GM18520 (cell line): Measurements from ENCODE around the gene BRWD1.

Experiments
- ATAC-seq: cut with Tn5 transposase; IDR thresholded peaks from one replicate; pipeline ENCODE4 v1.9.1; 2021; ENCODE audit not compliant: unreplicated experiment

Gene BRWD1

DNA sequence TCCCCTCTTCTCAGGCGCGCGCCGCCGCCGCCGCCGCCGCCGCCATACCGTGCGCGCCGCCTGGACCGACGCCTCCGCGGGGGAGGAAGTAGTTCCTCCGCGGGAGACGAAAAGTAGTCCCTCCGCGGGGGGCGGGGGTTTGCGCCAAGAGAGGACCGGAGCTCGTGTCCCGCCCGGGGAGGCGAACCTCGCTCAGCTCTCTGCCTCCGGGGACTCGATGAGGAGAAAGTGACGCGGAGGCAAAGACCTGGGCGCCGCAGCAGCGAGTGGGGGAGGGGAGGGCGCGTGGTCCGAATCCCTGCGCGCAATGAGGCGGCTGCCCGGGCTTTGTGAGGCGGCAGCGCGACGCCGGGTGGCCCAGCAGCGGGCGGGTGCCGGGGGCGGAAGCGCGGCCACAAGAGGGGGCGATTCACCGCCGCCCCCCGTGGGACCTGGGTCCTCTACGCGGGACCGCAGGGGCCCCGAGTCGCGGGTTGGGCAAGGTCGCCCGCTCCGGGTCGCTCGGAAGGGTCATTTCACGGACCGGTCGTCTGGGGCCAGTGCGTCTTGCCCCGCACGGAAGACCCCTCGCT lies at the start of gene BRWD1:
TSS of gene BRWD1 (minus strand) at position 62 of the 572 bp plus-strand sequence. CDS start 141 bp downstream, outside the sequence.
- peak; percentile 31 for ATAC-seq

DNA sequence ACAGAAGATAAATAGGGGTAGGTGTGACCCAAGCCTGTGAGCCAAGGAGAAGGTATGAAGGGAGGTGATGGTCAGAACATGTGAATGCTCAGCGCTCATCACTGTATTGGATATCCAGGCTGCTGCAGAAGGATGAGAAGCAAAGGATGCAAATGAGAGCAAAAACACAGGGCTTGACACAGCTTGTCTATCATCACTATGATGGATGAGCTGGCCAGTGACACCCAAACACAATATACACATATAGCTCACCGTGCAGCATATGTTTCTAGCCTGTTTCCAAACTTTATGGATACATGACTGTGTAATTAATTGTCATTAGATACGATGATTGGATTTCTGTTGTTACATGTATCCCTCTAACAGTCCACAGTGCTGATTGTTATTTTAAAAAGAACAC lies 49.3 kb upstream of the BRWD1 start:
- no peak for ATAC-seq

DNA sequence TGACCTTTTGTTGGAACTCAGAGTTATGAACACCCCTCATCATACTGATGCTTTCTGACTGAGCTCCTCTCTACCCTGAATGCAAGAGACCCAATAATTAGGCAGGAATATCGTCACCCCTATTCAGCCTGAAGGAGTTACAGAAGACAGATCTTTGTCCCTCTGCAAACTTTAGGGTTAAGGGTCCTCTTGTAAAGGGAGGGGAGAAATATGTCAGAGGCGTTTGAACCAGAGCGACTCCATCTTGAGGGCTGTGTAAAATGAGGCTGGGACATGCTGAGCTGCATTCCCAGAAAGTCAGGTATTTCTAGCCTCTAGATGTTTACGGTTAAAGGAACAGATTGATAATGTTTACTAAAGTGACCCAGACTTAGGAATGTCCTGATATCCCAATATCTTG lies 46.0 kb upstream of the BRWD1 start:
- no peak for ATAC-seq

DNA sequence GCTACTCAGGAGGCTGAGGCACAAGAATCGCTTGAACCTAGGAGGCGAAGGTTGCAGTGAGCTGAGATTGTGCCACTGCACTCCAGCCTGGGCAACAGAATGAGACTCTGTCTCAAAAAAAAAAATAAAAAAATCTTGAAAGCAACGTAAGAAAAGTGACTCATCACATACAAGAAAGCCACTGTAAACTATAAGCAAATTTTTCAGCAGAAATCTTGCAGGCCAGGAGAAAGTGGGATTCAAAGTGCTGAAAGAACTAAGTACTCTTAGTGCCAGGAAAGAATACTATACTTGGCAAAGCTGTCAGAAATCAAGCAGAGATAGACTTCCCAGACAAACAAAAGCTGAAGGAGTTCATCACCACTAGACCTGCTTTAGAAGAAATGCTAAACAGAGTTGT lies 39.9 kb upstream of the BRWD1 start:
- no peak for ATAC-seq

DNA sequence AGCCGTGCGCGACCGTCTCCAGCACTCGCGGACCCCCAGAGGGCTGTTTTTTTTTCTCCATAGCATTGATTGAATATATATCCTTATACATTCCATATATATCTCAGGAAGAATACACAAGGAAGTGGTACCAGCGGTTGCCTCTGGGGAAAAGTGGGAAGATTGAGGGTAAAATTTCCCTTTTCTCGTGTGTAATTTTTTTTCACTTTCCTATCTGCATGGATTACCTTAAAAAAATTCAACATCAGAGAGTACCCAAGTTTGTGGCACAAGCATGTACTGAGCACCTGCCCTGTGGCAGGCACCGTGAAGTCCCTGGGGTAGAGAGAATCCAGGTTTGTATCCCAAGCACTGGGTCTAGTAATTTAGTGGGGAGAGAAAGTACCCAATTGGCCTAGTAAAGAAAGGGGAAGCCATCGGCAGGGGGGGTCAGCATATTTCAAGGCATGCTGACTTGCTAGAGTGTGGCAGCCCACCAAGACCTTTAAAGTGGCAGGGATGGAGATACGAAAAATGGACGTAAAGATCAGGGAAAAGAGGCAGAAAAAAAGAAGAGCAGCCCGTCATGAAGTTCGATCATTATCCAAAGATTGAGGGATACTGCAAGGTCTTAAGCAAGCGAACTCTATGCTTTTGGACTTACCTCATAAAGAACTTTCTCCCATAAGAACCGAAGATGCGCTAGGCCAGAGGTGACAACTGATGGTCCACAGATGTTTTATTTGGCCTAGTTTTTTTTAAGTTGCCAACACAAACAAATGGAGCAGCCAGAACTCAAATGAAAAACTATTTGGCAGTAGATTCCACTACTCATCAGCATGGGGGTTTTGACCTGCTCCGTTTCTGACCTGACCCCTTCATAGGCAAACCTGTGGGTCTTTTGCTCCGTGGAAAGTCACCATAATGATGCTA lies 36.9 kb upstream of the BRWD1 start:
- no peak for ATAC-seq

DNA sequence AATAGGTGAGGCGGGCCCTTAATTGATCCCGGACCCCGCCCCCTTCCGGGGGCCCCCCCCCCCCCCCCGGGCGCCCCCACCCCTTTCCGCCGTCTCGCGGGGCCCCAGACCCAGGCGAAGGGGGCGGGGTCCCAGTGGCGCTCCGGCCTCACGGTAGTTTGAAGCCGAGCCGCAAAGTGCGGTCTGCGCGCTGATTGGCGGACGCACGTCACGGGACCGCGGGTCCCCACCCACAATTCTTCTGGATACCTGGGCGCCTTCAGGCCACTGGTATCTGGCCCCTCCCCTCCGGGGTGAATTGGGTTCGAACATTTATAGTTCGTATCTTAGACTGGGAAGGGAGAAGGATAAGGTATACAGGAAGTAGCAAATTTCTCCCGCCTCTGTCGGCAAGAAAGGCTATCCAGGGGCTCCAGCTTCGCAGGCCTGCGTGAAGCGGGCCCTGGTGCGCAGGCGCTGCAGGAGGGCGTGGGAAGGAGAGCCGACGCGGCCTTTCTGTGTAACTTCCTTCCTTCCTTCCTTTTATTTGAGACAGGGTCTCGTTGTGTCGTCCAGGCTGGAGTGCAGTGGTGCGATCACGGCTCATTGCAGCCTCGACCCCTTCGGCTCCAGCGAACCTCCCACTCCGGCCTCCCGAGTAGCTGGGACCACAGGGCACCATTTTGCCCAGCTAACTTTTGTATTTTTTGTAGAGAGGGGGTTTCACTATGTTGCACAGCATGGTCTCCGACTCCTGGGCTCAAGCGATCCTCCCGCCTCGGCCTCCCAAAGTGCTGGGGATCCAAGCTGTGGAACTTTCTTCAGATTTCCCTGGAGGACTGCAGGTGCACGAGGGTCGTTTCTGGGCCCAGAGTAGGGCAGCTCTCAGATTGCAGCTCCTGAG lies 36.0 kb upstream of the BRWD1 start:
- ATAC-seq, result peak; percentile 84

DNA sequence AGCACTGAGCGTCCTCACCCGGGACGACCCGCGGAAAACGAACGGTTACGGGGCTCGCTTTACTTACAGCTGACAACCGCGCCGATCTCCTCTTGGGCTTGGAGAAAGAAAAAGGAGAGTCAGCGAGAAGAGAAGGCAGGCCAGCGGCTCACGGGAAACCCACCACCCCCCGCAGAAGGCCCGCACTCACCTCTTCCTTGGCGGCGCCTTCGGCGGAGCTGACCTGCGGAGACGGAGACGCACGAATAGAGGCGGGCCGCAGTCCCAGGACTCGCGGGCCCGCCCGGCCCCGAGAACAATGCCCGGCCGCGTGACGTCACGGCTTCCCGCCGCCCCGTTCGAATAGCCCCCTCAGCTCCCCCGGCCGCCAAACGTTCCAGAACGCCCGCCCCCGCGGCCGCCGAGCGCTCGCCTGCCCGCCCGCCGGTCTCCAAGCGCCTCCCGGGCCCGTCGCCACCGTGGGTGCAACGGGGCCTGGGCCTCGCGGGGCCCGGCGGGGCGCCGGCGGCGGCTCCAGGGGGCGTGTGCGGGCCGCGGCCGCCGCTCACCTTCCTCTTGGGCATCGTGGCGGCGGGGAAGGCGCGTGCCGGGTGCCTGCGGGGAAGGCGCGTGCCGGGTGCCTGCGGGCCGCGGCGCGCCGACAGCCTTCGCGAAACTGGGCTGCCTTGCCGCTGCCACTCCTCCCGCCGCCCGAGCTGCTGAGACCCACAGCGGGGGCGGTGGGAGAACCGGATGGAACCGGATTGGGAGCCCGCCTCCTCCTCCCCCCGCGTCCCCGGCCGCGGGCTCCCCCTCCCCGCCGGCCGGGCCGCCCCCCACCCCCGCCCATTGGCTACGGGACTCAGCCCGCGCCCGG lies 35.2 kb upstream of the BRWD1 start, which contains the start of gene HMGN1:
TSS of gene HMGN1 (minus strand) at position 734 of the 856 bp plus-strand sequence. CDS start at position 563, 171 bp downstream.
- peak; percentile 47 for ATAC-seq

DNA sequence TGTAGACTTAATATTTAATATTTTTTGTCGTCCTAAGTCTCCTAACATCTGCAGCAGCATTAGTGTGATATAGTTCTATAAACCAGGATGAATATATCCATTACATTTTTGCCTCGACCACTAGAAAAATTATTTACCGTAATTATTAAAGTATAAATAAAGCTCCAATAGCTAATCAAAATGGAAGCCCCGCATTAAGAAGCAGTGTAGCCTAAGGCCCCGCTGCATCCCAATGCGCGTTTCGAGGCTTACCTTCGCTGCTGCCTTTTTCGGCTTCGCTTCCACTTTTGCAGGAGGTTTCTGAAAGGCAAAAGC lies 34.6 kb upstream of the BRWD1 start:
- no peak for ATAC-seq

DNA sequence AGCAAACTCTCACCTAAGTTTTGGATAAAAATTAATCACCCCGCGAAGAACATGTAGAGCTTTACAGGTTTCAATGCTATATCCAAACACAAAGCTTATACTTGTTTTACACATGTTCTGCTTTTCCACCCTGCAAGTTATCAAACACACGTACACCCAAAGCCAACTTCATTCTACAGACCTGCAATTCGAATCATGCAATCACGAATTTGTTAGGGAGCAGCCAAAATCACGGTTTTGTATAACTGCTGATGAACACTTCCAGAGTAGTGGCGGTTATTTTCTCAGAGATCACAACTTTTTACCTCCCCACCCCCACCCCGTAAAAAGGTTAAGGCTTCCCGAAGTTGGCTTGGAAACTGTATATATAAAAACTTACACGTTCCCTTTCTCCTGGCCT lies 34.1 kb upstream of the BRWD1 start:
- ATAC-seq, result no peak

DNA sequence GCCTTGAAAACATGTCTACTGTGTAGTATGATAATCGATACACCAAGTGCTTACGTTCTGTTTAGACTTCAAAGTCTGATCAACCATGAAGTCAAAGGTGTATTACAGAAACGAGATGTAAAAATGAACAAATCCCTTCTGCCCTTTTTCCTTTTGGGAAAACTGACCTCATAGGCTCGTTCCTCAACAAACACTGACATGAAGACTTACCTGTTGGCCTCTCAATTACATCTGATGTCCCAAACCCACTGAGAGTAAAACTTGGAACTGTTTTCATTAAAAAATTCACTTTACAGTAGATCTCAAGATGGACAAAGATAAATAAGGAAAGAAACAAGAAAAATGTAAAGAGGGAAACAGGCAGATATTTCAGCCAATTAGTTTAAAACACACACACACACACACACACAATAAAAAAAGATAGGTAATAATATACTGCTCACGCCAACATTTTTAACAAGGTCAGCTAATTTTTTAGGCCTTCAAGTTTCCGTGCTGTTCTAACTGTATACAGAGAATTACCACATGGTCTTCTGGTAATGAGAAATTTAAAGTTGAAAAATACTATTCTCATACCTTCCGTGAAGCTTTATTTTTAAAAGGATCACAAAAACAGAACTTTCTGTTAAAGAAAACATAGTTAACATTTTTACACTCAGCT lies 33.4 kb upstream of the BRWD1 start:
- no peak for ATAC-seq

DNA sequence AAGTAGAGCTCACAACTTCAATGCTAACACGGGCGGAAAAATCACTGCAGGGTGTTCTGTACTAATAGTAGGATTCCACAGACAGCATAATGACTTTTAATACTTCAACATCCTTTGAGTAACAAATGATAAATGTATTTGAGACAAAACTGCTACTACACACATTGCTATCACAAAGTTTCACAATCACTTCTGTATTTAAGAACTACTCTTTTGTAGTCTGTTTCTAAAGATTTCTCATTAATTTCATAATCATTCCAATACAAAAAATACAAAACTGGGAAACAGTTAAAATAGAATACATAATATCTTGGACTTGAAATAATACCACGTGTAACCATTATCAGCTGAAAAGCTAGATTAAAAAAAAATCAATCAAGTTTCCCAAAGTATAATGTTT lies 32.8 kb upstream of the BRWD1 start:
- no peak for ATAC-seq

DNA sequence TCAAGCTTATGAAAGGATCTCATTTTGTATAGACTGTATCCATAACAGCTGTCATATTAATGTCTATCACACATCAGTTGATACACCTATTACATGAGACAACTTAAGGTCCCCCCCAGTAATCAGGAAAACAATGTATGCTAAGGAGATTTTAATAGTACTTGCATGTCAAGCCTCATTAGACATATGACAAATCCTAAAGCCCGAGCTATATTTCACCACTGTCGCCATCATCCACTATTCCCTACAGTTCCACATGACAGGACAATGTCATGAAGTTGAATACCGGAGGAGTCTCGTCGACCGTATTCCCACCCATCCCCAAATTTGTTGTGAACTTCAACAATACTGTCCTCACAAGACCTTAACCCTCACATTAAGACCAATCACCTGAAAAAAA lies 32.0 kb upstream of the BRWD1 start:
- ATAC-seq, result no peak

DNA sequence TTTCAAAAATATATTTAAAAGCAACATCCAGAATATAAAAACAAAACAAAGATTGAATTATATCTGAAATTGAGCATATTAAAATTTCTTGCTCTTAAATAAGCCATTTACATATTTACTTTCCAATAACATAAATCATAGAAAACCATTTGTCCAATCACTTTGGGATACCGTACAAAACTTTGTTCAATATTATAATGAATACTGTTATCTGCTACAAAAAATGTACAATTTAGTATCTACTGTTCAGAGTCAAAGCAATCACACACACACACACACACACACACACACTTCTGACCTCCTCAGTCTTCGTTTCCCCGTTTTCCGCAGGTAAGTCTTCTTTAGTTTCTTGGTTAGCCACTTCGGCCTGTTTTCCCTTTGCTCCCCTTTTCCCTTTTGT lies 31.4 kb upstream of the BRWD1 start:
- ATAC-seq, result no peak

DNA sequence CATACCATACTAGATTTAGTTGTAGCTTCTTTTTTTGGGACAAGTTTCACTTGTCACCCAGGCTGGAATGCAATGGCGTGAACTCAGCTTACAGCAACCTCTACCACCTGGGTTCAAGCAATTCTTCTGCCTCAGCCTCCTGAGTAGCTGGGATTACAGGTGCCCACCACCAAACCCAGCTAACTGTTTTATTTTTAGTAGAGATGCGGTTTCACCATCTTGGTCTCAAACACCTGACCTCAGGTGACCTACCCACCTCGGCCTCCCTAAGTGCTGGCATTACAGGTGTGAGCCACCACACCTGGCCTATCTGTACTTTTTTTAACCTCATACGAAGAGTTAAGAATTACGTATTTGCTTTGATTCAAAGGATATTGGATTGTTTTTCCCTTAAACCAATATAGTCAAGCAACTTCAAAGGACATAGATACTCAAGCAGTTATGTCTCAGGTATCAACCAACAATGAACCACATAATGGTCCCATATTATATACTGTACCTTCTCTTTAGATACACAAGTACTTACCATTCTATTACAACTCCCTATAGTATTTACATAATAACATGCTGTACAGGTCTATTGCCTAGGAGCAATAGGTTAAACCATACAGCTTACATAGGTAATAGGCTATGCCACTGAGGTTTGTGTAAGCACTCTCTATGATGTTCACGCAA lies 28.0 kb upstream of the BRWD1 start:
- ATAC-seq, result no peak

DNA sequence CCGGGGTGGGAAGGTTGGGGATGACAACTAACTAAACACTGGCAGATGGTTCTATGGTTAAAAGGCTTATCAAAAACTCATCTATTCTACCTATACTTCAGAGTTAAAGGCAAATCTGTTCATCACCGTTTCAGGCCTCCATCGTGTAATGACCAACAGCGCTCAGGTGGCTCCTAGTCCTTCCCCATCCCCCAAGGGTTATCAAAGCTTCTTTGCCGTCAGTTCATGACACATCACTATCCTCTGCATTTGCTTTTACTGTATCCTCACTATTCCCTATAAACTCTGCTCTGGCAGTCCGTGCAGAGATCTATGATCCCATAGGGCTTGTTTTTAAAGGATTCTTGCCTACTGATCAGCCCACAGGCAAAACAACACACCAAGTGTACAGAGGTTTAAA lies 27.3 kb upstream of the BRWD1 start:
- no peak for ATAC-seq

DNA sequence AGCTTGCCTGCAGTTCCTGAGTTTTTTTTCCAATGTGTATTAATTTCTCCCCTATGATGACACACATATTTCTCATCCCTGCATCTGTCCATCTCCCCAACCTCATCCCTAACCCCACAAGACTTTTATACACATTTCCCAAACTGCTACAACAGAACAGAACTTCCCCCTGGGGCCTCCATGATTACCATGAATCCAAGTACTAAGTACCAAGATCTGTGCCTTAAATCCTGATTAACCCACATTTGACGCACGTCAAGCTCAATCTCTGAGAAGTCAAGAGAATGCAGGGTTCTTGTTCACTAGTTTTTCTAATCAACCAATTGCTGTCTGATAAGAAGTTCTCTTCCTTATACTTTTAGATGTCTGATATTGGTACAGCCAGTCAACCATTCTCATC lies 25.8 kb upstream of the BRWD1 start:
- no peak for ATAC-seq

DNA sequence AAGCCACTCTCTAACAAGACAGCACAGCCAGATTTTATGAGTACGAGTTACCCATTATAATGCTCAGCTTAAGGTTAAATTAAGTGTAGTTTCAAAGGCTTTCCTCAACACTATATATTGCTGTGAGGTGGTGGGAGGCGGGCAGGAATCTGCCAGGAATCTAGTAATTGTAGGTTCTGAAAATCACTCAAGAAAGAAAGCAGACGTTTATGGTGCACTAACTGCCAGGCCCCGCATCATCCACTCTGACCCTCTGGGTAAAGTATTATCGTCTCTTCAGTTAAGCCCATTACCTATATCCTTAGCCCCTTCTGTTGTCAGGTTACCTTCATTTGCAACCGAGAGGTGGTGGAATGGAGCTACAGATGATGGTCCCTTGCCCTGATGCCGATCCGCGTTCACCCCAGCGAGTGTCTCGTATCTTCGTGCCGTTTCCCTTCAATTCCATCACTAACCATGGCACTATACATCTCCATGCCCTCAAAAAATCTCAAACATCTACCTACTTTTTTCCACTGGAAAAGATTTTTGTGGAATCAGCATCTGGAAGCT lies 23.1 kb upstream of the BRWD1 start:
- ATAC-seq, result no peak

DNA sequence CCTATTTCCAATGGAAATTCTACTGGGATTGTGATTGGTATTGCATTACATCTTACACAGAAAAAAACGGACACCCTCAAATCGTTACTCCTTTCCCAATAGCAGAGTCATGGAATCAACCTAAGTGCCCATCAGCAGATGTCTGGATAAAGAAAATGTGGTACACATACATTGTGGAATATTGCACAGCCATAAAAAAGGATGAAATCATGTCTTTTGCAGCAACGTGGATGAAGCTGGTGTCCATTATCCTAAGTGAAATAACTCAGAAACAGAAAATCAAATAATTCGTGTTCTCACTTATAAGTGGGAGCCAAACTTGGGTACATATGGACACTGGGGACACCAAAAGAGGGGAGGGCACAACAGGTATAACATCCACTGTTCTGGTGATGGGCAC lies 21.2 kb upstream of the BRWD1 start:
- no peak for ATAC-seq

DNA sequence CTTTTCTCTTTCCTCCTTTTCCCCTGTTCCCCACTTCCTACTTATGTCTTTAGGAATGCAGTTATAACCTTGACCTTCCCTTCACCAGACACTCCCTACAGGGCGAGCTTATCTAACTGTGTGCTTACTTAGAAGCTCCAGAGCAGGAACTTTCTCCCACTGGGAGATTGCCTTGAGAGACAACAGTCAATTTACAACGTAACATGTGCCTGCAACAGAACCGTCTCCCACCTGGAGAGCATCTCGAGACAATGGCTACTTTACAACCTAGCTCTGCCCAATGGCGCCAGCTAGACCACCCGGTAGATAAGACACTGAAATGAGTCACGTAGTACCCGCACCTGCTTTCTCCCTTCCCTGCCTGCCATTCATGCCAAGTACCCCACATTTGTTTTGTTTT lies 18.7 kb upstream of the BRWD1 start:
- ATAC-seq, result no peak
